IgD-negative memory B cell (primary cell): Measurements from ENCODE around the gene SH3YL1. TPM values are rescaled to one million over a fixed set of nuclear protein-coding genes. Genes with fewer than 3 reads are reported as not detected.

ENCODE experiments used
- H3K27ac Mint-ChIP-seq, 3 donors: one replicate each; pipeline ENCODE4 v1.8.0; 2020 to 2022; ENCODE audit warnings: mild to moderate bottlenecking in 3 of 3, mixed read lengths in 3 of 3, moderate library complexity in 1 of 3
- H3K27me3 Mint-ChIP-seq: one replicate; pipeline ENCODE4 v1.8.0; 2021; ENCODE audit warnings: mixed read lengths
- H3K36me3 Mint-ChIP-seq: one replicate; pipeline ENCODE4 v1.8.0; 2020; ENCODE audit warnings: mild to moderate bottlenecking, mixed read lengths
- H3K4me1 Mint-ChIP-seq, 3 donors: one replicate each; pipeline ENCODE4 v1.8.0; 2020 to 2022; ENCODE audit warnings: mixed read lengths in 3 of 3, mild to moderate bottlenecking in 1 of 3
- H3K4me3 Mint-ChIP-seq, 4 donors: one replicate each; pipeline ENCODE4 v1.8.0; 2020 to 2022; ENCODE audit warnings: mild to moderate bottlenecking in 4 of 4, mixed read lengths in 4 of 4, moderate library complexity in 3 of 4
- H3K9me3 Mint-ChIP-seq, 3 donors: one replicate each; pipeline ENCODE4 v1.8.0; 2020 to 2021; ENCODE audit warnings: mixed read lengths in 3 of 3, mild to moderate bottlenecking in 1 of 3
- polyA plus RNA-seq: library from polyadenylated mRNA; unstranded; fragments of 300-500 nt; fragmentation: Illumina TruSeq; gene quantifications from one replicate; pipeline ENCODE4 v1.2.3, GENCODE V29; 2021

SH3YL1 gene
- polyA plus RNA-seq, result 18.8 TPM

- peaks cover 0 to 1% (median 0%) of the 10 kb centered on the region in 3 donors for H3K9me3 Mint-ChIP-seq
- no peaks in the 10 kb centered on the region for H3K27me3 Mint-ChIP-seq
- H3K4me1 Mint-ChIP-seq, result peaks cover 15 to 27% (median 17%) of the 10 kb centered on the region in 3 donors
- peaks cover 3% of the 10 kb centered on the region for H3K36me3 Mint-ChIP-seq
- H3K27ac Mint-ChIP-seq, result peak within 1 kb of the TSS; percentile 97 to 98 (median 97)
- H3K4me3 Mint-ChIP-seq, result peak within 1 kb of the TSS; percentile 93 to 100 (median 97)
Measured at GRCh38 chr2:263774-264492, at the start of gene SH3YL1. Gene SH3YL1, minus strand, starts transcription at chr2:264032. Its CDS starts 48 bp downstream, at chr2:263984.

DNA sequence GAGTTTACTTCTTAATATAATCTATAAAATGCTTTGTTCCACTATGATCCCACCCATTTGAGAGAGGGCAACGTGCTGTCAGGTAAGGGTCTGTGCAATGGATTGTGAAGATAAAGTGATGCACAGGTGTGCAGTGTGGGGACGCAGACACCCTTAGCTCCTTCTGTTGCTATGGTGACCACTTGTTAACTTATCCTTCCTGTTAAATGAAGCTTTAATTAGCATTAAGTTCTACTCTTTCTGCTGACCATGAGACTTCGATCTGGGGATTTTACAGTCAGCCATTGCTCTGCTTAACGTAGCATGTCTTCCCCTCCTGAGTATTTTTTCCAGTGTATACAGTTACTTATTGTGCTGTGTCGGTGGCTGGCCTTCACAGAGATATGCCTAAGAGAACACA is 47.2 kb upstream of the SH3YL1 start:
- Mint-ChIP-seq H3K27me3 (no peaks in the 10 kb centered on the region), H3K4me1 (peaks cover 0 to 4% (median 3%) of the 10 kb centered on the region in 3 donors), H3K9me3 (peaks cover 0 to 1% (median 0%) of the 10 kb centered on the region in 3 donors), H3K36me3 (no peaks in the 10 kb centered on the region), H3K27ac (peak overlapping the region in 1 of 3 donors; percentile 17), H3K4me3 (no peak overlapping the region)

DNA sequence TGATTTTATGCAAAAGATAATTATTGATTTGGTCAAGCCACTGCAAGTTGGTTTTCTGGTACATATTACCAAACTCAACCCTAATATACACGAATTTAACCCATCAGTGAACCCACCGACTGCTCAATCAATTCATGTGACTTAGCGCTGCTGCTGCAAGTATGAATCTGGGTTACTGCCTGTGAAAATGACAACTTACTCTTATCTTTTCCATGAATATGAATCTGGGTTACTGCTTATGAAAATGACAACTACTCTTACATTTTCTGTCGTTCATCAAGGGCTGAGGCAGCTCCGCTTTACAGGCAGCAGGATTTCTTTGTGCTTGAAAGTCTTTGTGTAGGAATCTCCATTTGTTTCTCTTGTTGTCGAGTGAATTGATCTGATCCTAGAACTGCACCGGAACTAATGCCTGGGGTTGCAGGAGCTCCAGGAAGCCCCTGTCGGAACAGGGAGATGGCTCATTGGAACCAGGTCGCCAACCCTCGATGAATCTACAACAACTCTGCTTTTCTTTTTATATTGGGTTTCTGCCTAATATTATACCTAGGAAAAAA is 46.2 kb upstream of the SH3YL1 start:
- Mint-ChIP-seq H3K36me3 (no peaks in the 10 kb centered on the region), H3K4me3 (no peak overlapping the region), H3K4me1 (peaks cover 0 to 4% (median 3%) of the 10 kb centered on the region in 3 donors), H3K27me3 (no peaks in the 10 kb centered on the region), H3K9me3 (no peaks in the 10 kb centered on the region), H3K27ac (no peak overlapping the region)

GRCh38 chr2:309148-309953 is 45.5 kb upstream of the SH3YL1 start:
- H3K27ac Mint-ChIP-seq, result peak overlapping the region in 1 of 3 donors; percentile 27
- no peaks in the 10 kb centered on the region for H3K36me3 Mint-ChIP-seq
- H3K27me3 Mint-ChIP-seq, result no peaks in the 10 kb centered on the region
- H3K4me3 Mint-ChIP-seq, result peak overlapping the region in 1 of 4 donors; percentile 1
- H3K4me1 Mint-ChIP-seq, result peaks cover 0 to 4% (median 3%) of the 10 kb centered on the region in 3 donors
- H3K9me3 Mint-ChIP-seq, result no peaks in the 10 kb centered on the region

GRCh38 chr2:305366-305765 is 41.5 kb upstream of the SH3YL1 start:
- H3K27me3 Mint-ChIP-seq, result peaks cover 2% of the 10 kb centered on the region
- H3K36me3 Mint-ChIP-seq, result no peaks in the 10 kb centered on the region
- peaks cover 0 to 4% (median 0%) of the 10 kb centered on the region in 3 donors for H3K4me1 Mint-ChIP-seq
- no peak overlapping the region for H3K4me3 Mint-ChIP-seq
- H3K9me3 Mint-ChIP-seq, result peaks cover 10 to 19% (median 18%) of the 10 kb centered on the region in 3 donors
- no peak overlapping the region for H3K27ac Mint-ChIP-seq

DNA sequence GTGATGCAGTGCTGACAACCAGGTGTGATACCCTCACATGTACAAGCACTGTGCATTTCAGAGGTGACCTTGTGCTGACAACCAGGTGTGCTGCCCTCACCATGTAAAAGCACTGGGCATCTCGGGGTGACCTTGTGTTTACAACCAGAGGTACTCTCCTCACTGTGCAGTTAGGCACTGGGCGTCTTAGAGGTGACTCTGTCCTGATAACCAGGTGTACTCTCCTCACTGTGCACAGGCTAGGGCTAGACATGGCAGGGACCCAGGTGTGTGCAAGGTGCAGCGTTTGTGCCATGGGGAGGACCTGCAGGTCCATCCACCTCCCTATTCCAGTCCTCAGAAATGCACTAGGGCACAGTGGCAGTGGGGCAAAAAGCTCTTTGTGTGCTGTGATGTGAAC is 32.5 kb upstream of the SH3YL1 start:
- Mint-ChIP-seq H3K27ac (no peak overlapping the region), H3K4me1 (no peaks in the 10 kb centered on the region), H3K27me3 (peaks cover 4% of the 10 kb centered on the region), H3K36me3 (no peaks in the 10 kb centered on the region), H3K4me3 (no peak overlapping the region), H3K9me3 (peaks cover 0 to 8% (median 2%) of the 10 kb centered on the region in 3 donors)

DNA sequence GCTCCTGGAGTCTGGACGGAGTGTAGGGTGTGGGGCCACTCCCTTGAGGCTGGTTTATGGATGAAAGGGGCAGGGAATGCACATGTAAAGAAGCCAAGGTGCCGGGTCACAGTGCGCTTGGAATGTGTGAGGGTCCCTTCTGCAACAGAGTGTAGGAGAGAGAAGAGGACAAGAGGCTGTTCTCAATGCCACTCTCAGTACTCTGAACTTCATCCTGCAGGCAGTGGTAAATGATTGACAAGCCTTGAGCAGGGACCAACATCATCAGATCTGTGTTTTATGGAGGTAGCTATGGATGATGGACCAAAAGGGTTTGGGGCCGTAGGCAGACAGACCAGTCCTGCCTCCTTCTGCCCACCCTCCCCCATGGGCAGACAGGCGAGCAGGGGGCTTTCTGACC is 31.3 kb upstream of the SH3YL1 start:
- H3K4me1 Mint-ChIP-seq, result peaks cover 0 to under 1% (median 0%) of the 10 kb centered on the region in 3 donors
- peaks cover 7% of the 10 kb centered on the region for H3K27me3 Mint-ChIP-seq
- H3K4me3 Mint-ChIP-seq, result no peak overlapping the region
- H3K9me3 Mint-ChIP-seq, result peaks cover 0 to 2% (median 0%) of the 10 kb centered on the region in 3 donors
- H3K36me3 Mint-ChIP-seq, result no peaks in the 10 kb centered on the region
- no peak overlapping the region for H3K27ac Mint-ChIP-seq

- Mint-ChIP-seq H3K36me3 (no peaks in the 10 kb centered on the region), H3K27me3 (peaks cover 17% of the 10 kb centered on the region), H3K4me3 (peak overlapping the region; percentile 33 to 84 (median 65))
Measured at GRCh38 chr2:290090-290722, 26.4 kb upstream of the SH3YL1 start.

DNA sequence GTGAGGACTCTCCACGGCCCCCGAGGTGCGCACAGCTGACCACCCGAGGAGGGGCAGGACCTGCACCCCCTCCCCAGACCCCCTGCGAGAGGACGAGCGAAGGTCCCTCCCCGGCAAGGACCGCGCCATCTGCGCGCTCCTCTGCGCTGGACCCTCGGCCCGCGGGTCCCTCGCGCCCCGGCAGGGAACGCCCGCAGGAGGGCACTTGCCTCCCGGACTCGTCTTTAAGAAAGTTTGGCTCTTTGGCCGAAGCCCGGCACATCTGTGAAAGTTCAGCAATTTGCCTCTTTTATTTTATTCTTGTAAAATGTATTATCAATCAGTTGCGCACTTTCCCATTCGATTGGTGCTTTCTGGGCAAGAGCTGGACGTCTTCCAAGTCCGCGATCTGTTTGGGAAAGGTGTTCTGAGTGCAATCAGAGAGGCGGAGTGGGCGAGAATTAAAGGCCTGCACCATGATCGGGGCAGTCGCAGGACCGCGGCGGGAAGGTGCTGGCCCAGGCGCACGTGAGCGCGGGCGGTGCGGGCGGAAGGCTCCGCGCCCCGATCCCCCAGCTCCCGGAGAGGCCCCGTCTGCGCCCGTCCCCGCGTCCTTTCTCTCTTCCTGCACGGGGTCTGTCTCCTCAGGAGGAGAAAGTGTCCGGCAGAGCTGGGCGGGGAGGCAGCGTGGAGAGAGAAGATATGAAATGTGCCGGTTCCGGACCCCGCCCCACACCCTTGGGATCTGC is 25.7 kb upstream of the SH3YL1 start:
- Mint-ChIP-seq H3K27ac (no peak overlapping the region), H3K27me3 (peaks cover 18% of the 10 kb centered on the region), H3K9me3 (no peaks in the 10 kb centered on the region), H3K4me1 (peaks cover 3 to 8% (median 5%) of the 10 kb centered on the region in 3 donors), H3K4me3 (peak overlapping the region; percentile 60 to 84 (median 74)), H3K36me3 (peaks cover 2% of the 10 kb centered on the region)

More at GRCh38 chr2:290090-290722, 26.4 kb upstream of the SH3YL1 start:
- Mint-ChIP-seq H3K4me1 (peaks cover 3 to 8% (median 5%) of the 10 kb centered on the region in 3 donors), H3K27ac (no peak overlapping the region), H3K9me3 (no peaks in the 10 kb centered on the region)

GRCh38 chr2:288758-289361 is 25.0 kb upstream of the SH3YL1 start:
- H3K36me3 Mint-ChIP-seq, result peaks cover 2% of the 10 kb centered on the region
- H3K4me3 Mint-ChIP-seq, result peak overlapping the region in 2 of 4 donors; percentile 16 to 54
- no peak overlapping the region for H3K27ac Mint-ChIP-seq
- no peaks in the 10 kb centered on the region for H3K9me3 Mint-ChIP-seq
- peaks cover 3 to 8% (median 5%) of the 10 kb centered on the region in 3 donors for H3K4me1 Mint-ChIP-seq
- H3K27me3 Mint-ChIP-seq, result peaks cover 18% of the 10 kb centered on the region

DNA sequence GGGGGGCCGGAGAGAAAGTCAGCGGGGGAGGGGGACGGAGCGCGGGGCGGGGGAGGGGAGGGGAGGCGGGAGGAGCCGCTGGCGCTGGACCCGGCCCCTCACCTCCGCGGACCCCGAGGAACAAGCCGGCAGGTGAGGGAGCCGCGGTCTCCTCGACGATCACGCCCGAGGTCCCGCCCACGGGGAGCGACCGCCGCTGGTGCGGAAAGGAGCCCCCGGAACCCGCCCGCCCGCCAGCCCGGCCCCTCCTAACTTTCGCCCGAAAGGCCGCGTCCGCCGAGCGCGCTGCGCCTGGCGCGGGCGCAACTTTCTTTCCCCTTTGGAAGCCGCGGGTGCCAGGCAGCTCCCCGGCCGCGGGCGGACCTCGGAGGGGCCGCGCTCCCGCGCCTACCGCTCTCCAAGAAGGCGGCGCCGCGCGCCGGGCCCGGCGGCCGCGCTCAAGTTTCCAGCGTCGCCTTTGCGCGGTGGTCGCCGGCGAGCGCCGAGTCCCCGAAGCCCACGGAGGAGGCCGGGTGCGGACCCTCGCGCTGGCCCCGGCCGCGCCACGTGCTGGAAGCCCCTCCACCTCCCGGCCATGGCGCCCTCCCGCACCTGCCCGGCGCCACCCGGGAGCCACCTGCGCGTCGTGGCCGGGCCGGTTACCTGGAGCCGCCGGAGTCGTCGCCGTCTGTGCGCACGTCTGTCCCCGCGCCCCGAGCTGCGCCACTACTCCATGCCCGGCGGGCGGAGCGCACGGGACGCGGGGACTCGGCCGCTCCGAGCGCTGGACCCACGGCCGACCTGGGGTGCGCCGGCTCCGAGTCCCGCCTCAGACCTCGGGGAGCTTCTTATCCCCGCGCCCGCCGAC is 24.3 kb upstream of the SH3YL1 start, which contains the start of gene ALKAL2:
Gene ALKAL2, minus strand, starts transcription at position 181 of the 847 bp plus-strand sequence. CDS start 256 bp downstream, outside the sequence.
- H3K36me3 Mint-ChIP-seq, result peaks cover 2% of the 10 kb centered on the region
- peaks cover 18% of the 10 kb centered on the region for H3K27me3 Mint-ChIP-seq
- peak within 1 kb of the TSS; percentile 35 to 86 (median 70) for H3K4me3 Mint-ChIP-seq
- H3K4me1 Mint-ChIP-seq, result peaks cover 3 to 8% (median 5%) of the 10 kb centered on the region in 3 donors
- H3K27ac Mint-ChIP-seq, result peak within 1 kb of the TSS in 1 of 3 donors; percentile 59
- no peaks in the 10 kb centered on the region for H3K9me3 Mint-ChIP-seq

- Mint-ChIP-seq H3K9me3 (no peaks in the 10 kb centered on the region), H3K27ac (no peak overlapping the region), H3K27me3 (peaks cover 18% of the 10 kb centered on the region), H3K4me1 (peaks cover 3 to 8% (median 5%) of the 10 kb centered on the region in 3 donors), H3K36me3 (peaks cover 2% of the 10 kb centered on the region), H3K4me3 (peak overlapping the region in 2 of 4 donors; percentile 64 to 86)
Measured at GRCh38 chr2:287471-287885, 23.6 kb upstream of the SH3YL1 start.
